IPS DF 6.9 (cell line): ENCODE data around the gene LIPA.

Experiments
- DNase-seq: peaks from one replicate; pipeline ENCODE4 v3.0.0-alpha.2; 2013; ENCODE audit warnings: low read depth, low spot score
- H3K27ac ChIP-seq: one replicate; pipeline ENCODE4 v1.5.1; 2013; ENCODE audit warnings: low read length, control low read depth
- H3K27me3 ChIP-seq: 2 replicates; pipeline ENCODE4 v1.6.1; 2013; ENCODE audit warnings: mild to moderate bottlenecking, low read length; ENCODE audit not compliant: control insufficient read depth, insufficient read depth
- H3K36me3 ChIP-seq: 2 replicates; pipeline ENCODE4 v1.6.1; 2013; ENCODE audit warnings: low read length; ENCODE audit not compliant: control insufficient read depth, insufficient read depth
- H3K4me1 ChIP-seq: 2 replicates; pipeline ENCODE4 v1.6.1; 2013; ENCODE audit warnings: low read length; ENCODE audit not compliant: control insufficient read depth, insufficient read depth
- H3K4me3 ChIP-seq: 2 replicates; pipeline ENCODE4 v1.5.1; 2013; ENCODE audit warnings: mild to moderate bottlenecking, low read length
- H3K9me3 ChIP-seq: 2 replicates; pipeline ENCODE4 v1.6.1; 2013; ENCODE audit warnings: low read length, inconsistent platforms; ENCODE audit not compliant: control insufficient read depth, insufficient read depth
- WGBS: extraction: QIAGEN DNeasy Blood & Tissue Kit; methylation state at CpG from one replicate; pipeline ENCODE4 v1.1.7; 2013; ENCODE audit warnings: mixed read lengths, missing lambda C conversion rate; ENCODE audit not compliant: insufficient read length, insufficient coverage; 5-methylcytosine and 5-hydroxymethylcytosine counted together

Gene LIPA

GRCh38 chr10:89226891-89227290 is 24.7 kb downstream of the LIPA start:
- WGBS = no CpG with 5 or more reads among the region's 1 CpG
- H3K4me3 ChIP-seq = no peak overlapping the region
- H3K27me3 ChIP-seq = no peaks in the 10 kb centered on the region

GRCh38 chr10:89224739-89225443 is 26.7 kb downstream of the LIPA start:
- Histone ChIP-seq H3K4me3 (no peak overlapping the region), H3K9me3 (no peaks in the 10 kb centered on the region), H3K4me1 (no peaks in the 10 kb centered on the region), H3K27me3 (no peaks in the 10 kb centered on the region), H3K27ac (no peak overlapping the region), H3K36me3 (no peaks in the 10 kb centered on the region; the same call in 1 of the 2 replicates)
- no peak for DNase-seq
- WGBS = no CpG with 5 or more reads among the region's 18 CpGs

More at GRCh38 chr10:89226891-89227290, 24.7 kb downstream of the LIPA start:
- DNase-seq = no peak
- Histone ChIP-seq H3K4me1 (no peaks in the 10 kb centered on the region), H3K36me3 (no peaks in the 10 kb centered on the region), H3K9me3 (no peaks in the 10 kb centered on the region), H3K27ac (no peak overlapping the region)

- H3K9me3 ChIP-seq = no peaks in the 10 kb centered on the region
- H3K4me3 ChIP-seq = no peak overlapping the region
- no peaks in the 10 kb centered on the region for H3K4me1 ChIP-seq
- no peak overlapping the region for H3K27ac ChIP-seq
- no peak for DNase-seq
- WGBS = no CpG with 5 or more reads among the region's 2 CpGs
- H3K27me3 ChIP-seq = no peaks in the 10 kb centered on the region
- H3K36me3 ChIP-seq = no peaks in the 10 kb centered on the region; the same call in 1 of the 2 replicates
Measured at GRCh38 chr10:89221919-89222318, 29.7 kb downstream of the LIPA start.

GRCh38 chr10:89219513-89220218 is 31.9 kb downstream of the LIPA start:
- no peak for DNase-seq
- Histone ChIP-seq H3K4me3 (no peak overlapping the region), H3K27me3 (no peaks in the 10 kb centered on the region), H3K4me1 (no peaks in the 10 kb centered on the region), H3K36me3 (no peaks in the 10 kb centered on the region; the same call in 1 of the 2 replicates), H3K9me3 (no peaks in the 10 kb centered on the region), H3K27ac (no peak overlapping the region)
- WGBS = no CpG with 5 or more reads among the region's 4 CpGs

- no peak overlapping the region for H3K4me3 ChIP-seq
- no peaks in the 10 kb centered on the region for H3K27me3 ChIP-seq
- WGBS = no CpG with 5 or more reads among the region's 6 CpGs
- H3K27ac ChIP-seq = no peak overlapping the region
- H3K9me3 ChIP-seq = no peaks in the 10 kb centered on the region
- no peak for DNase-seq
- no peaks in the 10 kb centered on the region; the same call in 1 of the 2 replicates for H3K36me3 ChIP-seq
- no peaks in the 10 kb centered on the region for H3K4me1 ChIP-seq
Measured at GRCh38 chr10:89217057-89217990, 34.3 kb downstream of the LIPA start.

GRCh38 chr10:89216056-89216455 is 35.5 kb downstream of the LIPA start:
- DNase-seq = no peak
- Histone ChIP-seq H3K4me3 (no peak overlapping the region), H3K36me3 (no peaks in the 10 kb centered on the region; the same call in 1 of the 2 replicates), H3K27me3 (no peaks in the 10 kb centered on the region), H3K4me1 (no peaks in the 10 kb centered on the region), H3K27ac (no peak overlapping the region), H3K9me3 (no peaks in the 10 kb centered on the region)
- no CpG with 5 or more reads among the region's 2 CpGs for WGBS

GRCh38 chr10:89215511-89215910 is 36.1 kb downstream of the LIPA start:
- Histone ChIP-seq H3K4me1 (no peaks in the 10 kb centered on the region), H3K4me3 (no peak overlapping the region), H3K27ac (no peak overlapping the region), H3K27me3 (no peaks in the 10 kb centered on the region), H3K9me3 (no peaks in the 10 kb centered on the region), H3K36me3 (no peaks in the 10 kb centered on the region; the same call in 1 of the 2 replicates)
- WGBS = no CpG with 5 or more reads among the region's 1 CpG
- no peak for DNase-seq

GRCh38 chr10:89214566-89215165 is 36.9 kb downstream of the LIPA start:
- WGBS = no CpG with 5 or more reads among the region's 8 CpGs
- no peak for DNase-seq
- Histone ChIP-seq H3K36me3 (no peaks in the 10 kb centered on the region), H3K9me3 (no peaks in the 10 kb centered on the region), H3K4me1 (no peaks in the 10 kb centered on the region), H3K4me3 (no peak overlapping the region), H3K27ac (no peak overlapping the region), H3K27me3 (no peaks in the 10 kb centered on the region)

- no CpG with 5 or more reads among the region's 8 CpGs for WGBS
- peaks cover 5% of the 10 kb centered on the region; the same call in 1 of the 2 replicates for H3K27me3 ChIP-seq
- no peak for DNase-seq
- no peaks in the 10 kb centered on the region for H3K9me3 ChIP-seq
- H3K36me3 ChIP-seq = no peaks in the 10 kb centered on the region
- H3K4me1 ChIP-seq = no peaks in the 10 kb centered on the region
- no peak overlapping the region for H3K4me3 ChIP-seq
- no peak overlapping the region for H3K27ac ChIP-seq
Measured at GRCh38 chr10:89213191-89213808, 38.3 kb downstream of the LIPA start.
